Karpas-422 (cell line): ENCODE results near the gene ZNF813. TPM values are rescaled to one million over a fixed set of nuclear protein-coding genes. Genes with fewer than 3 reads are reported as not detected.

Source experiments
- DNase-seq: peaks from one replicate; pipeline ENCODE4 v3.0.0-alpha.2; 2015
- H2AFZ ChIP-seq: fragments of 200-600 bp; sonication (generic); 2 replicates; pipeline ENCODE4 v1.6.1; 2014; ENCODE audit warnings: antibody characterized with exemption, low read length, mixed read lengths
- H3K27ac ChIP-seq: fragments of 200-600 bp; sonication (generic); 2 replicates; pipeline ENCODE4 v1.5.1; 2014; ENCODE audit warnings: mild to moderate bottlenecking, low read length, moderate library complexity
- H3K27me3 ChIP-seq: fragments of 200-600 bp; sonication (generic); 2 replicates; pipeline ENCODE4 v1.6.1; 2014; ENCODE audit warnings: low read length, mixed read lengths
- H3K36me3 ChIP-seq: fragments of 200-600 bp; sonication (generic); 2 replicates; pipeline ENCODE4 v1.6.1; 2014; ENCODE audit warnings: low read length, mixed read lengths; ENCODE audit not compliant: insufficient read depth
- H3K4me1 ChIP-seq: fragments of 200-600 bp; sonication (generic); 2 replicates; pipeline ENCODE4 v1.6.1; 2014; ENCODE audit warnings: mild to moderate bottlenecking, low read length, mixed read lengths
- H3K4me2 ChIP-seq: fragments of 200-600 bp; sonication (generic); 2 replicates; pipeline ENCODE4 v1.6.1; 2014; ENCODE audit warnings: low read length, low read depth, mild to moderate bottlenecking; ENCODE audit not compliant: poor library complexity, severe bottlenecking
- H3K4me3 ChIP-seq: fragments of 200-600 bp; sonication (generic); 2 replicates; pipeline ENCODE4 v1.5.1; 2014; ENCODE audit warnings: mild to moderate bottlenecking, antibody characterized with exemption, low read length, mixed read lengths
- H3K79me2 ChIP-seq: fragments of 200-600 bp; sonication (generic); 2 replicates; pipeline ENCODE4 v1.6.1; 2014; ENCODE audit warnings: mild to moderate bottlenecking, low read length, mixed read lengths
- H3K9ac ChIP-seq: fragments of 200-600 bp; sonication (generic); 2 replicates; pipeline ENCODE4 v1.6.0; 2014; ENCODE audit warnings: low read length
- H3K9me2 ChIP-seq: fragments of 200-600 bp; sonication (generic), shearing (Covaris generic); replicated peaks from 2 replicates; pipeline ENCODE4 v1.6.0; 2014; ENCODE audit warnings: mild to moderate bottlenecking, low read length, moderate library complexity; ENCODE audit not compliant: insufficient read depth
- H3K9me3 ChIP-seq: fragments of 300-700, 200-600 bp; sonication (generic); 2 replicates; pipeline ENCODE4 v1.6.1; 2014; ENCODE audit warnings: low read length, mixed read lengths
- H4K20me1 ChIP-seq: fragments of 200-600 bp; sonication (generic); 2 replicates; pipeline ENCODE4 v1.6.1; 2014; ENCODE audit warnings: mild to moderate bottlenecking, antibody characterized with exemption, low read length, low read depth; ENCODE audit not compliant: insufficient read depth
- total RNA-seq: library from RNA; depleted of rRNA; stranded (reverse); fragments of >200 nt; shearing (Covaris generic); gene quantifications from 2 replicates; pipeline ENCODE4 v1.2.3, GENCODE V29; 2014; ENCODE audit warnings: low replicate concordance

ZNF813 gene
- total RNA-seq, 1 experiment from 2014 or later, result 6.1 TPM

- Histone ChIP-seq H2AFZ (peak overlapping the region; percentile 82; the same call in 1 of the 2 replicates), H3K9me2 (no peaks in the 10 kb centered on the region), H3K79me2 (no peaks in the 10 kb centered on the region), H3K36me3 (no peaks in the 10 kb centered on the region), H3K9me3 (peaks cover 14% of the 10 kb centered on the region), H3K27ac (no peak overlapping the region), H3K4me2 (no peak overlapping the region), H3K4me3 (peak overlapping the region; percentile 51; the same call in 1 of the 2 replicates), H4K20me1 (no peaks in the 10 kb centered on the region), H3K4me1 (peaks cover 5% of the 10 kb centered on the region), H3K27me3 (no peaks in the 10 kb centered on the region), H3K9ac (no peak overlapping the region)
- no peak for DNase-seq
Measured at GRCh38 chr19:53520163-53520546, 52.6 kb downstream of the ZNF813 start.

- H3K27me3 ChIP-seq, result no peaks in the 10 kb centered on the region
- no peak overlapping the region for H3K9ac ChIP-seq
- H3K36me3 ChIP-seq, result no peaks in the 10 kb centered on the region
- no peaks in the 10 kb centered on the region for H3K79me2 ChIP-seq
- H3K9me2 ChIP-seq, result no peaks in the 10 kb centered on the region
- H3K9me3 ChIP-seq, result peaks cover 17% of the 10 kb centered on the region
- peak overlapping the region; percentile 55 for H3K4me2 ChIP-seq
- no peak overlapping the region for H3K27ac ChIP-seq
- peak; percentile 97 for DNase-seq
- no peaks in the 10 kb centered on the region for H4K20me1 ChIP-seq
- peak overlapping the region; percentile 82; the same call in 1 of the 2 replicates for H2AFZ ChIP-seq
- H3K4me1 ChIP-seq, result peaks cover 5% of the 10 kb centered on the region
- peak overlapping the region; percentile 51 for H3K4me3 ChIP-seq
Measured at GRCh38 chr19:53520547-53521372, 53.2 kb downstream of the ZNF813 start.

- DNase-seq, result no peak
- no peaks in the 10 kb centered on the region for H4K20me1 ChIP-seq
- no peak overlapping the region for H3K9ac ChIP-seq
- peaks cover 23% of the 10 kb centered on the region for H3K9me3 ChIP-seq
- H3K4me2 ChIP-seq, result peak overlapping the region; percentile 55
- no peak overlapping the region for H3K27ac ChIP-seq
- H3K36me3 ChIP-seq, result no peaks in the 10 kb centered on the region
- H3K27me3 ChIP-seq, result no peaks in the 10 kb centered on the region
- H3K79me2 ChIP-seq, result no peaks in the 10 kb centered on the region
- H3K9me2 ChIP-seq, result no peaks in the 10 kb centered on the region
- H3K4me1 ChIP-seq, result peaks cover 5% of the 10 kb centered on the region
- peak overlapping the region; percentile 51 for H3K4me3 ChIP-seq
- H2AFZ ChIP-seq, result no peak overlapping the region
Measured at GRCh38 chr19:53521373-53522202, 54.1 kb downstream of the ZNF813 start.

GRCh38 chr19:53525922-53526321 lies 58.4 kb downstream of the ZNF813 start:
- no peak overlapping the region for H3K4me3 ChIP-seq
- H3K9me3 ChIP-seq, result peaks cover 20% of the 10 kb centered on the region
- no peaks in the 10 kb centered on the region for H3K79me2 ChIP-seq
- no peaks in the 10 kb centered on the region for H3K36me3 ChIP-seq
- DNase-seq, result no peak
- H3K27me3 ChIP-seq, result no peaks in the 10 kb centered on the region
- H3K27ac ChIP-seq, result no peak overlapping the region
- H3K4me2 ChIP-seq, result no peak overlapping the region
- peaks cover 4% of the 10 kb centered on the region for H3K4me1 ChIP-seq
- H4K20me1 ChIP-seq, result no peaks in the 10 kb centered on the region
- no peak overlapping the region for H2AFZ ChIP-seq
- no peaks in the 10 kb centered on the region for H3K9me2 ChIP-seq
- no peak overlapping the region for H3K9ac ChIP-seq

GRCh38 chr19:53530622-53531021 lies 63.1 kb downstream of the ZNF813 start:
- Histone ChIP-seq H2AFZ (no peak overlapping the region), H3K79me2 (no peaks in the 10 kb centered on the region), H3K36me3 (no peaks in the 10 kb centered on the region), H3K9ac (no peak overlapping the region), H3K4me1 (no peaks in the 10 kb centered on the region), H3K4me2 (no peak overlapping the region), H3K9me2 (no peaks in the 10 kb centered on the region), H4K20me1 (no peaks in the 10 kb centered on the region), H3K4me3 (no peak overlapping the region), H3K27ac (no peak overlapping the region), H3K9me3 (peaks cover 7% of the 10 kb centered on the region), H3K27me3 (no peaks in the 10 kb centered on the region)
- DNase-seq, result no peak

GRCh38 chr19:53531457-53531856 lies 63.9 kb downstream of the ZNF813 start:
- H3K9me2 ChIP-seq, result no peaks in the 10 kb centered on the region
- no peaks in the 10 kb centered on the region for H3K79me2 ChIP-seq
- H3K4me3 ChIP-seq, result no peak overlapping the region
- no peaks in the 10 kb centered on the region for H4K20me1 ChIP-seq
- no peak for DNase-seq
- no peak overlapping the region for H3K27ac ChIP-seq
- H3K9me3 ChIP-seq, result no peaks in the 10 kb centered on the region
- no peak overlapping the region for H3K4me2 ChIP-seq
- H3K4me1 ChIP-seq, result no peaks in the 10 kb centered on the region
- no peak overlapping the region for H3K9ac ChIP-seq
- H3K27me3 ChIP-seq, result no peaks in the 10 kb centered on the region
- H2AFZ ChIP-seq, result no peak overlapping the region
- no peaks in the 10 kb centered on the region for H3K36me3 ChIP-seq

- Histone ChIP-seq H3K27me3 (no peaks in the 10 kb centered on the region), H3K9ac (no peak overlapping the region), H3K36me3 (no peaks in the 10 kb centered on the region)
Measured at GRCh38 chr19:53532362-53532761, 64.8 kb downstream of the ZNF813 start.

GRCh38 chr19:53536225-53536548 lies 68.7 kb downstream of the ZNF813 start:
- no peak for DNase-seq
- Histone ChIP-seq H3K9me2 (no peaks in the 10 kb centered on the region), H2AFZ (no peak overlapping the region), H3K27me3 (no peaks in the 10 kb centered on the region), H3K79me2 (peaks cover 30% of the 10 kb centered on the region), H3K36me3 (no peaks in the 10 kb centered on the region), H3K9ac (no peak overlapping the region), H3K4me1 (peaks cover 15% of the 10 kb centered on the region), H3K9me3 (no peaks in the 10 kb centered on the region), H4K20me1 (no peaks in the 10 kb centered on the region), H3K27ac (no peak overlapping the region), H3K4me3 (no peak overlapping the region), H3K4me2 (peak overlapping the region; percentile 87)

More at GRCh38 chr19:53532362-53532761, 64.8 kb downstream of the ZNF813 start:
- H3K9me2 ChIP-seq, result no peaks in the 10 kb centered on the region
- H3K27ac ChIP-seq, result no peak overlapping the region
- H4K20me1 ChIP-seq, result no peaks in the 10 kb centered on the region
- no peak for DNase-seq
- peaks cover 3% of the 10 kb centered on the region; the same call in 1 of the 2 replicates for H3K79me2 ChIP-seq
- peaks cover 6% of the 10 kb centered on the region for H3K4me1 ChIP-seq
- no peak overlapping the region for H2AFZ ChIP-seq
- H3K9me3 ChIP-seq, result no peaks in the 10 kb centered on the region
- no peak overlapping the region for H3K4me2 ChIP-seq
- H3K4me3 ChIP-seq, result no peak overlapping the region
